ENCODE results near the gene METTL16.

METTL16 gene

GRCh38 chr17:2377659-2378058, 134.0 kb downstream of the METTL16 start:
- no peak for DNase-seq

DNA sequence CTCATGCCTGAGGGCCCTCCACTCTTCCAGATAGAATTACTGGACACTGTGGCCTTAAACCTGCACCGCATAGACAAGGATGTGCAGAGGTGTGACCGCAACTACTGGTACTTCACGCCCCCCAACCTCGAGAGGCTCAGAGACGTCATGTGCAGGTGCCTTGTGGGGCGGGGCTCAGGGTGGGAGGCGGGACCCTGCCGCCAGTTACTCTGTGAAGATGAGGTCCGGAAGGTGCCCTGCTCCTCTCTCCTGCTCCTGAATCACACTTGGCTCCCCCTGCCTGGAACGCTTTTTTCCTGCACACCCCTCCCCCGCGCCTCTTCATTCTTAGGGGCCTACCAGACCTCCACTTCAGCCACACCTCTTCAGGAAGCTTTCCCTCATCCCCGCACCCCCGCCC, 135.6 kb downstream of the METTL16 start:
- DNase-seq: no peak

- DNase-seq: no peak
Observed at GRCh38 chr17:2375406-2375805, 136.3 kb downstream of the METTL16 start.

GRCh38 chr17:2374549-2375285, 137.0 kb downstream of the METTL16 start:
- DNase-seq: no peak

GRCh38 chr17:2373179-2373578, 138.5 kb downstream of the METTL16 start:
- no peak for DNase-seq

GRCh38 chr17:2372681-2373080, 139.0 kb downstream of the METTL16 start:
- DNase-seq: no peak

DNA sequence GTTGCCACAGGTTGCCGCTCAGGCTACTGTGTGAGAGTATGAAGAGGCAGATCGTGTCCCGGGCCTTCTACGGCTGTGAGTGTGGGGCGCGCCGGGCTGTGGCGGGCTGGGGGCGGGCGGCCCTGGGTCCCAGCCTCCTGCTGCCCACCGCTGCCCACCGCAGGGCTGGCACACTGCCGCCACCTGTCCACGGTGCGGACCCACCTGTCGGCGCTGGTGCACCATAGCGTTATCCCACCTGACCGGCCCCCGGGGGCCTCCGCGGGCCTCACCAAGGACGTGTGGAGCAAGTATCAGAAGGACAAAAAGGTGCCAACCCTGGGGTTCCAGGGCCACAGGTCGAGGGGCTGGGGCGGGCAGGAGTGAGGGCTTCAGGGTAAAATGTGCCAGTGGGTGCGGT, 139.5 kb downstream of the METTL16 start:
- no peak for DNase-seq

DNA sequence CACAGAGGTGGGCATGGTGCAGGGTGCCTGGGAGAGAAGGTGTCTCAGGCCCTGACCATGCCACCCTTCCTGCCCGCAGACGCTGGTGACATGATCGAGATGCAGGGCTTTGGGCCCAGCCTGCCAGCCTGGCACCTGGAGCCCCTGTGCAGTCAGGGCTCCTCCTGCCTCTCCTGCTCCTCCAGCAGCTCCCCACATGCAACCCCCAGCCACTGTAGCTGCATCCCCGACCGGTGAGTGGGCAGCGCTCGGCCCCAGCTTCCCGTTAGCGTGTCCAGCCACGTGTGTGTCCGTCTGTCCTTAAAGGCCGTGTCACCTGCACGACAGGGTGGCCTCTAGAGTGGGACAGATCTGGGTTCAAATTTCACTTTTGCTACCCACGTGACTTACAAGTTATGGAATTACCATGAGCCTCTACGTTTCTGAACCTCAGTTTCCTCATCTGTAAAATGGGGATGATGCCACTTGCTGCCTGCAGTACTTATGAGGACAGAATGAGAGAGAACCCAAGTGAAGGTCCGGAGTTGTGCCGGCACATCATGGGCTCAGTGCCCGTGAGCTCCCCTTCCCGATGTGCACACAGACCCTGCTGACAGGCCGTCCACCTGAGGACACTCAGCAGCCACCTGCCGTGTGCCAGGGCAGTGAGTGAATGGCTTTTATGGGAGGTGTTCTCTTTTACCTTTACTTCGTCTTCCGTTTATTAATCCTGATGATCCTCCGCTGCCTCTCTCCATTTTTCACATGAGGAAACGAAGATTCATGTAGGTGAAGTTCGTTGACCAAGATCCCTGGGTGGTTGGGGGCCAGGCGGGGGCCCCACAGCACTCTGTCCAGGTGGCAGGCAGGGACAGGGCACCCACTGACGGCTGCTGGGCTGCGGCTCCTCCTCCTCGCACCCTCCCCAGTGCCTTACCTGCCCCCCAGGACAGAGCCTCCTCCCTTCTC, 140.2 kb downstream of the METTL16 start:
- no peak for DNase-seq

DNA sequence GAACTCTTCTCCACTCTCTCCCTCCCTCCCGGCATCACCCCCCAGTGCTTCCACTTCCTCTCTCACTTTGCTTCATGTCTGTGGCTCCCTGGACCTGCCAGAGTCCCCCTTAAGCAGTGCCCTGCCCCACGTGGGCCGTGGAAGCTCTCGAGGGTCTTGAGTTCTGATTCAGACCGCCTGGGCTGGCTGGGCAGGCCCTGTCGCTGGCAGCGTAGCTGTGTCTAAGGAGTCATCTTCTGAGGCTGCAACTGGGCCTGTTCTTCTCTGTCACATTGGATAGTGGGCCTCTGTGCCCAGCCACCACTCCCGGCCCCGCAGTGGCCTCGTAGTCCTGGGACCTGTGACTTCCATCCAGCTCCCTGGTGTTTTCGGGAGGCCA, 141.5 kb downstream of the METTL16 start:
- DNase-seq: no peak

DNA sequence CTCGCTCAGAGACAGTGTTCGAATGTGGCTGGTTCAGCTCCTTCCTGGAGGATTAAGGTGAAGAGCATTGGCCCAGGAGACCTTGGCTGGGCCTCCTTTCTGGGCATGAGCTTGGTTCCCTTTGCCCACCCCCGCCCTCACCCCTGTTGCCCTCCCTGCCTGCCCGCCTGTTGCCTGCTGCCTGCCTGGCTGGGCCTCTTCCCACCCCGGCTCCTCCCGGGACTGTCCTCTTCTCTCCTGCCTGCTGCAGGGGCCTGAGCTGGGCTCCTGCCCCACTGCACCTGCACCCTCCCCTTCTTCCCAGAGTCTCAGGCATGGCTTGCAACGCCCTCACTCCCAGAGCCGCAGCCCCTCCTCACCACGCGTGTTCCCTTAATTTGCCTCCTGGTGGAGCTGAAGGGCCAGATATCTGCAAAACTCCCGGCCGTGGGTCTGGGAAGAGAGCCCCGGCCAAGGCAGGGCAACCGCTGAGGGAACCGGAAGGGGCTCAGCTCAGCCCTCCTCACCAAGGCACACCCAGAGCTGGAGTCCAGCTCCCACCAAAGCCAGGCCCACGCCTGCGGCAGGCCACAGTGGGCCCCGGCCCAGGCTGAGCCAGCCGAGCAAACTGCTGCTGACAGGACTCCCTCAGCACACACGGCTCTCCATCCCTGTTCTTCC, 142.0 kb downstream of the METTL16 start:
- DNase-seq: no peak

GRCh38 chr17:2369039-2369438, 142.6 kb downstream of the METTL16 start:
- DNase-seq: no peak

- DNase-seq: no peak
Observed at GRCh38 chr17:2368359-2368758, 143.3 kb downstream of the METTL16 start.

GRCh38 chr17:2366747-2367494, 144.8 kb downstream of the METTL16 start:
- no peak for DNase-seq
